Right lobe of liver (tissue), 6 donors: ENCODE measurements around the gene TMEM151B. TPM values are rescaled to one million over a fixed set of nuclear protein-coding genes. Genes with fewer than 3 reads are reported as not detected.
"Not testable (repeated sequence)": the region's sequence is repeated elsewhere in the genome, so short reads cannot be mapped to it uniquely, and the experiment has no call there.

ENCODE experiments used
- ATAC-seq, 4 donors: fragments of 200-7000 bp; cut with Tn5 transposase; one replicate each; pipeline ENCODE4 v1.9.1; 2020; ENCODE audit warnings: mild to moderate bottlenecking in 4 of 4, moderate library complexity in 4 of 4
- DNase-seq, 3 donors: peaks; one replicate each; pipeline ENCODE4 v3.0.0-alpha.2; 2020
- H3K27ac ChIP-seq, 3 donors: fragments of 200-600 bp; one replicate each; pipeline ENCODE4 v1.8.0; 2022
- H3K27me3 ChIP-seq, 2 donors: fragments of 200-600 bp; one replicate each; pipeline ENCODE4 v1.8.0; 2022
- H3K36me3 ChIP-seq, 4 donors: fragments of 200-600 bp; sonication (generic) in 1 of 4; one replicate each; pipeline versions ENCODE4 v1.5.1 to v1.8.0; 2017 to 2022; ENCODE audit warnings: control low read depth in 1 of 4
- H3K4me1 ChIP-seq, 4 donors: fragments of 200-600 bp; sonication (generic) in 1 of 4; one replicate each; pipeline versions ENCODE4 v1.5.1 to v1.8.0; 2017 to 2022; ENCODE audit warnings: control low read depth in 1 of 4
- H3K4me3 ChIP-seq, 3 donors: fragments of 200-600 bp; one replicate each; pipeline ENCODE4 v1.8.0; 2022
- H3K9me3 ChIP-seq, 4 donors: fragments of 200-600 bp; sonication (generic) in 1 of 4; one replicate each; pipeline versions ENCODE4 v1.5.1 to v1.8.0; 2017 to 2022; ENCODE audit warnings: control low read depth in 1 of 4
- CTCF ChIP-seq, 4 donors: fragments of 200-600 bp in 3 of 4; fragments of 450-650 bp in 1 of 4; IDR thresholded peaks; one replicate each; pipeline versions ENCODE4 v1.5.1 to v1.8.0; 2016 to 2022; ENCODE audit warnings: antibody characterized with exemption in 4 of 4, mild to moderate bottlenecking in 2 of 4
- POLR2A ChIP-seq: fragments of 450-650 bp; IDR thresholded peaks from one replicate; pipeline ENCODE4 v1.6.1; 2017; ENCODE audit warnings: antibody characterized with exemption, mild to moderate bottlenecking
- WGBS: methylation state at CpG from one replicate; pipeline ENCODE4 v1.1.6; 2018; ENCODE audit warnings: low coverage, low lambda C conversion rate; ENCODE audit not compliant: insufficient coverage; ENCODE audit errors: missing lambda C conversion rate; 5-methylcytosine and 5-hydroxymethylcytosine counted together
- intact Hi-C, 2 donors: fragments of 100-400 bp; cut with DNase I; formaldehyde crosslinking; loops; one replicate each; pipeline versions ENCODE4 v1.11.2 to v1.14.1; 2022
- total RNA-seq, 6 experiments: library from RNA; depleted of rRNA in 2 of 6; stranded (reverse); fragments of >200 nt in 2 of 6; fragmentation: NEBNext Ultra II Directional in 3 of 6; extraction: Animal tissue kit (Norgen Biotek cat#: 25700) in 3 of 6; gene quantifications; one replicate each; pipeline versions ENCODE4 v1.1.0 to v1.2.4, GENCODE V29; 2016 to 2023
- donor health status: DM: no; HTN: yes; CAD: no.
- donor health status: DM: no; HTN: no; CAD: no.
- donor health status: DM: no; HTN: no; CAD: no.
- donor health status: DM: no; HTN: yes; CAD: no.
- donor health status: DM: no; HTN: yes; CAD: no.

Gene TMEM151B
- total RNA-seq, 6 experiments from 2014 or later: not detected

DNA sequence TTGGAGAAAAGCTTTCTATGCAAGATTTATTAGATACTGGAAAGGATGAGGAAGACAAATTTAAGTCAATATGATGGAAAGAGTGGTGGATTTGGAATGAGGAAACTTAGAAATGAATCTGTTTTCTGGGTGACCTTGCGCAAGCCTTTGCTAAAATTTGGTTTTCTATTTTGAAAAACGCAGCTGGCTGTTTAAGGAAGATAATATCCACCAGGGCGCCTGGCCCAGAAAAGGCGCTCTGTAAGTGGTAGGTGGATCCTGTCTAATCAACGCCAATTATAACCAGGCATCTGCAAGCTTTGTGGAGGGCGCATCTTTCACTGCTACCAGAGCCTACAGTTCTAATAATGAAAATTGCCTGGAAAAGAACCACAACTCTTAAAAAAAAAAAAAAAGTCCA, 71.8 kb downstream of the TMEM151B start:
- peak overlapping the region in 1 of 3 donors; percentile 2 for H3K4me3 ChIP-seq
- peaks cover 0 to 18% (median 0%) of the 10 kb centered on the region in 4 donors for H3K4me1 ChIP-seq
- TF ChIP-seq CTCF (IDR thresholded peaks at IDR 0.05): no peak
- TF ChIP-seq POLR2A: no peak
- no peaks in the 10 kb centered on the region for H3K27me3 ChIP-seq
- H3K27ac ChIP-seq: no peak overlapping the region
- intact Hi-C loops: loop anchor here in 1 of 2 donors (10.0 kb wide), 1 partner anchor 177 kb away; no protein-coding TSS in a partner anchor
- no peaks in the 10 kb centered on the region for H3K9me3 ChIP-seq
- ATAC-seq (no peak), DNase-seq (no peak)
- WGBS: 42% methylated on average over 6 of the region's 6 CpGs
- no peaks in the 10 kb centered on the region for H3K36me3 ChIP-seq

- Histone ChIP-seq H3K4me1 (peaks cover 0 to 18% (median 0%) of the 10 kb centered on the region in 4 donors), H3K9me3 (no peaks in the 10 kb centered on the region), H3K36me3 (no peaks in the 10 kb centered on the region), H3K4me3 (peak within 1 kb of the TSS in 1 of 3 donors; percentile 2), H3K27ac (no peak within 1 kb of the TSS), H3K27me3 (no peaks in the 10 kb centered on the region)
- WGBS: 8% methylated on average over 17 of the region's 31 CpGs
- peak in 2 of 4 donors; percentile 20 to 55 for ATAC-seq
- intact Hi-C loops: loop anchor here in 1 of 2 donors (10.0 kb wide), 1 partner anchor 178 kb away; no protein-coding TSS in a partner anchor
- DNase-seq: peak in 2 of 3 donors; percentile 33 to 56
- TF ChIP-seq POLR2A (no peak), CTCF (IDR thresholded peaks at IDR 0.05) (no peak)
These were observed 72.2 kb downstream of the TMEM151B start, which contains the start of gene SPATS1 for GRCh38 chr6:44342489-44342888. Gene SPATS1 (plus strand): TSS chr6:44342650. CDS start chr6:44343096, 446 bp downstream.

DNA sequence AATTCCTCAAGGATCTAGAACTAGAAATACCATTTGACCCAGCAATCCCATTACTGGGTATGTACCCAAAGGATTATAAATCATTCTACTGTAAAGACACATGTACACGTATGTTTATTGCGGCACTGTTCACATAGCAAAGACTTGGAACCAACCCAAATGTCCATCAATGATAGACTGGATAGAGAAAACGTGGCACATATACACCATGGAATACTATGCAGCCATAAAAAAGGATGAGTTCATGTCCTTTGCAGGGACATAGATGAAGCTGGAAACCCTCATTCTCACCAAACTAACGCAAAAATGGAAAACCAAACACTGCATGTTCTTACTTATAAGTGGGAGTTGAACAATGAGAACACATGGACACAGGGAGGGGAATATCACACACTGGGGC, 76.6 kb downstream of the TMEM151B start:
- DNase-seq, H3K36me3 ChIP-seq, H3K27ac ChIP-seq, H3K4me3 ChIP-seq, ATAC-seq, H3K9me3 ChIP-seq, H3K27me3 ChIP-seq: not testable (repeated sequence)
- peaks cover 0 to 22% (median 2%) of the 10 kb centered on the region in 4 donors for H3K4me1 ChIP-seq
- intact Hi-C loops: loop anchor here in 1 of 2 donors (10.0 kb wide), 1 partner anchor 182 kb away; no protein-coding TSS in a partner anchor
- 74% methylated on average over 4 of the region's 4 CpGs for WGBS

DNA sequence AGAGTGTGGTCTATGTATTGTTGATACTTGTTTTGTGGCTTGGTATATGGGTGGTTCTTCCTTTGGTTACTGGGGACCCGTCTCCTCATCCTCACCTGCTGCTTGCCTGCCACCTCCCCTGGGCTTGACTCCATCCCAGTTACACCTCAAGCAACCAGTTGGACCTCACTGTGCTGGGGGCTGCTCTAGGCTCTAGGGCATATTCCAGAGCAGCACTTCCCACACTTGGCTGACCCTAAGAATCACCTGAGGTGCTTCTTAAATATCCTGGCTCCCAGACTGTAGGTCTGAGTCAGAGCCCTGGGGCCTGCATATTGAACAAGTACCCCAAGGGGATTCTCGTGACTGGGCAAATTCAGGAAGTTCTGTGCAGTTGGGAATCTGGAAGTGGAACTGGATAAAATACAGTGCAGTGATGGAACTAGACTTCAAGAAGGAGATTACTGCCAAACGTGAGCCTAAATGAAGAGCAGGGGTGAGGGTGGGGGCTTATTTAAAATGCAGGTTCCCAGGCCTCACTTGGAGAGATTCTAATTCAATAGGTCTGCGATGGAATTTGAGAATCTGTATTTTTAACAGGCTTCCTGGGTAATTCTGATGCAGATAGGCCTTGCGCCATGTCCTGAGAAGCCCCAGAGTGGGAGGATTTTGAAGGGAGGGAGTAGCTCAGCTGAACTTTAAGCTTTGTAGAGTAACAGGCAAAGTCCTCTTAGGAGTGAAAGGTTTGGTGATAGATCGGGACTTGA, 79.8 kb downstream of the TMEM151B start:
- intact Hi-C loops: loop anchor here in 1 of 2 donors (10.0 kb wide), 1 partner anchor 185 kb away; no protein-coding TSS in a partner anchor
- H3K4me1 ChIP-seq: peaks cover 0 to 15% (median 2%) of the 10 kb centered on the region in 4 donors
- no peaks in the 10 kb centered on the region for H3K36me3 ChIP-seq
- DNase-seq: peak in 1 of 3 donors; percentile 61
- 37% methylated on average over 6 of the region's 6 CpGs for WGBS
- peak overlapping the region in 2 of 3 donors; percentile 46 to 78 for H3K27ac ChIP-seq
- H3K4me3 ChIP-seq: peak overlapping the region in 1 of 3 donors; percentile 8
- no peaks in the 10 kb centered on the region for H3K9me3 ChIP-seq
- no peak for TF ChIP-seq POLR2A
- no peak for TF ChIP-seq CTCF (IDR thresholded peaks at IDR 0.05)
- ATAC-seq: peak; percentile 94 to 97 (median 96)
- H3K27me3 ChIP-seq: no peaks in the 10 kb centered on the region

DNA sequence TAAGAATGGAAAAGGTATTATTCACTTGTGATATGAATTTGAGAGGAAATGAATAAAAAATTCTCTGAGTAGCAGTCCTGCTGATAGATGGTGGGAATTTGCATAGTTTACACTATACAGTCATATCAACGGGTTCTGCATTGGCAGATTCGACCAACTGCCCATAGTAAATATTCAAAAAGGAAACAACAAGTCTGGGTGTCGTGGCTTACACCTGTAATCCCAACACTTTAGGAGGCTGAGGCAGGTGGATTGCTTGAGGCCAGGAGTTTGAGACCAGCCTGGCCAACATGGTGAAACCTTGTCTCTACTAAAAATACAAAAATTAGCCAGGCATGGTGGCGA, 80.4 kb downstream of the TMEM151B start:
- H3K36me3 ChIP-seq, H3K27me3 ChIP-seq, intact Hi-C loops, H3K9me3 ChIP-seq, DNase-seq: not testable (repeated sequence)
- Histone ChIP-seq H3K27ac (peak overlapping the region in 2 of 3 donors; percentile 46 to 78), H3K4me1 (peaks cover 0 to 15% (median 2%) of the 10 kb centered on the region in 4 donors), H3K4me3 (peak overlapping the region in 1 of 3 donors; percentile 8)
- 27% methylated on average over 3 of the region's 4 CpGs for WGBS
- peak in 2 of 4 donors; percentile 50 to 53 for ATAC-seq
